NT2/D1 (cell line): ENCODE data around the gene ERI2.

Source experiments
- YY1 ChIP-seq: IDR thresholded peaks from 2 replicates; pipeline ENCODE4 v1.6.1; 2011; ENCODE audit not compliant: insufficient read length, insufficient read depth
- ZNF274 ChIP-seq: IDR thresholded peaks from 2 replicates; pipeline ENCODE4 v1.6.1; 2011; ENCODE audit warnings: mild to moderate bottlenecking, low read depth, low read length

- TF ChIP-seq YY1: no peak
- TF ChIP-seq ZNF274: no peak
Observed at GRCh38 chr16:20830372-20830771, 24.1 kb upstream of the ERI2 start.
